DMS79 (cell line): Measurements from ENCODE around the gene CDH23.

Experiments
- DNase-seq: peaks from one replicate; lab custom pipeline; 2025; lab: John Stamatoyannopoulos, UW

CDH23 gene

DNA sequence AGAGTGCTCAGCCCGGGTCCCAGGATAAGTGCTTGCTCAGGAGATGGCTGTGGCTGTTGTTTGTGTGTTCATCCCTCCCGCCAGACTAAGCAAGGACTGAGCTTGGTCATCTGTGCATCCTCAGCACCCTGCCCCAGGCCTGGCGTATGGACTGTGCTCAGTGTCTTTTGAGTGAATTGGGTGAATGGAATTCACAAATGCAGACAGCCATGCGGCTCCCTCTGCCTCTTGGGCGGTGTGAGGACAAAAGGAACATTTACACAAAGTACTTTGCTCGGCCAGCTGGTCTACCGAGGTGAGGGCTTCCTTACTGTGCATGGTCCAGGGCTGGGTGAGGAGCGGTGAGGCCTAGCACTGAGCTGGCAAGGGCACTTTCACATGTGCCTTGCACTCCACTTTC lies 120.2 kb downstream of the CDH23 start:
- DNase-seq: no peak

DNA sequence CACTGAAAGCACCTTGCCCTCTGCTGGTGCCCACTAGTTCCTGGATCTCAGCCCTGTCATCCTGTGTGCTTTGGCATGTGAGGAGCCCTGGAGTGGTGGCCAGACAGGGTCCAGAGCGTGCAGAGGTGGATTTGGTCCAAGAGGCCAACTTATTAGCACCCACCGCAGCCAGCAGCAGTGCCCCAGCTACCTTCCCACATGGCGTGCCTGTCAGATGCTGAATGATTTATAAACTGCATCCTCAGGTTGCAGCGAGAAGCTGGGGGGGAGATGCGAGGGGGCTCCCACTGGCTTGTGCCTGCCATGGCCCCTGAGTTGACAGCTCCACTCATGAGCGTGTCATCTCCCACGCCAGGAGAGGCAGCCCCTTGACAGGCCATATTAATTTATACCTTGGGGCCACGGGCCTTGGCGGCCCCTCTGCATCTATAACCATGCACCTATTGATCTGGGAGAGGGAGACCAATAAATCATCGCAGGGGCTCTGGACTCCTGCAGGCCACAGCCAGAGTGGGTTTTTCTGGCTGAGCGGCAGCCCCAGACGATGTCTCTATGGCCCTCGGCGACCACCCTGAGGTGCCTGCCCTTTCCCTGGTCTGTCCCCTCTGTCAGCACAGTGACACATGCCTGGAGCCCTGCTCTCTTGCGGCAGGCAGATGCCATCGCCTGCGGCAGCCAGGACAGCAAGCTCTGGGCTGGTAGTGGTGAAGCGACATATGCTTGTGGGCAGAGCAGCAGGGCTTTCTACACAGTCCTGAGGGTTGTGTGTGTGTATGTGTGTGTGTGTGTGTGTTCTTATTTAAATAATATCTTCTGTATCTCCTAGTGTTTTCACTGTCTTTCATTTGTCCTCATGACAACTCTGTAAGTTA lies 120.8 kb downstream of the CDH23 start:
- DNase-seq: no peak

DNA sequence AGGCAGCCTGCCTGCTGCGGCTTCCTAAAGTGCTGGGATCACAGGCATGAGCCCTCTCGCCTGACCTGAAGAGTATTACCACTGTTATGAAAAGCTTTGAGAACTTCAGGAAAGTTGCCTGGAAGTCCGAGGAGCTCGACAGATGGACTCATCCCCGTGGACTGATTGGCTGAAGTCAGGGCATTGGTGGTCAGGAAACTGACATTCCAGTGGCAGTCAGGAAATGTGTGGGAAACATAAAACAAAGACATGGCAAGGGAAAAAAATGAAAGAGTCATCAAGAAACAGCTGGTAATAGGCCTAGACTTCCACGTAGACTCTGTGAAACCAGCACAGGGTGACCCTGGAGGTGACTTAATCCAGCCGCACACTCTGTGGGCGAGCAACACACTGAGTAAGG lies 123.3 kb downstream of the CDH23 start:
- no peak for DNase-seq

DNA sequence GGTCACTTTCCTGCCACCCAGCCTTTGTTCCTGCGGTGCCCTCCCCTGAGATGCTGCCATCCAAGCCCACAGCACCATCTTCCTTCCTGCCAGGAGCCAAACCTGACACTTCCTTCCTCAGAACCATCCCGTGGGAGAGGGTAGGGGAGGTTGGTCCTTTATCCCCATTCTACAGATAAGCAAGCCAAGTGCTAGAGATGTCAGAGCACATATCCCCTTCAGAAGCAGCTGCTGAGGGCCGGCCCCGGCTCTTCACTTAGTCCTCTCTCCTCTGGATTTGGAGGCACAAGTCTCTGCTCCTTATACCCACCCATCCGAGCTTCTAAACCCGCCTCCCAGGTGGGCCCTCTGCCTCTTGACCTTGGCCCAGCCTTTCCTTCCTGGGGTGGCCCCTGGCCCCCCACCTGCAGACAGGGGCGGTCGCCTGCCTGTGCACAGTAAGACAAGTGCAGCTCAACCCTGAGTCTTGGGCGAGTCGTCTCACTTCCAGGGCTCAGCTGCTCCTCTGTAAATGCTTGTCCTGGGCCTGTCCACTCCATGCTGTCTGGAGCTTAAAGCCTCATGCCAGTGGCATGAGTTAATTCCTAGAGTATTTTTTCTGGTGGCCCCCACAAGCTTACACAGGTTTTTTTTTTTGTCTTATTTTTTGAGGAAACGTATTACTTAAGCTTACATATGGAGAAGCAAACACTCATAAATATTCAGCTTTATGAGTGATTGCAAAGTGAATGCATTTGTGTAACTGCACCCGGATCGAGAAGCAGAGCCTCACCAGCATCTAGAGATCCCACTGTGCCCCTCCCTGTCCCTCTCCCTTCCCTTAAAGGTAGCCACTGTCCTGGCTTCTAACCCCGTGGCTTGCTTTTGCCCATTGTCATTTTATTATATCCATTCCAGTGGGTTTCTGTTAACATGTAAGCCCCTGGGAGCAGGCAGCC lies 125.1 kb downstream of the CDH23 start:
- DNase-seq: no peak

DNA sequence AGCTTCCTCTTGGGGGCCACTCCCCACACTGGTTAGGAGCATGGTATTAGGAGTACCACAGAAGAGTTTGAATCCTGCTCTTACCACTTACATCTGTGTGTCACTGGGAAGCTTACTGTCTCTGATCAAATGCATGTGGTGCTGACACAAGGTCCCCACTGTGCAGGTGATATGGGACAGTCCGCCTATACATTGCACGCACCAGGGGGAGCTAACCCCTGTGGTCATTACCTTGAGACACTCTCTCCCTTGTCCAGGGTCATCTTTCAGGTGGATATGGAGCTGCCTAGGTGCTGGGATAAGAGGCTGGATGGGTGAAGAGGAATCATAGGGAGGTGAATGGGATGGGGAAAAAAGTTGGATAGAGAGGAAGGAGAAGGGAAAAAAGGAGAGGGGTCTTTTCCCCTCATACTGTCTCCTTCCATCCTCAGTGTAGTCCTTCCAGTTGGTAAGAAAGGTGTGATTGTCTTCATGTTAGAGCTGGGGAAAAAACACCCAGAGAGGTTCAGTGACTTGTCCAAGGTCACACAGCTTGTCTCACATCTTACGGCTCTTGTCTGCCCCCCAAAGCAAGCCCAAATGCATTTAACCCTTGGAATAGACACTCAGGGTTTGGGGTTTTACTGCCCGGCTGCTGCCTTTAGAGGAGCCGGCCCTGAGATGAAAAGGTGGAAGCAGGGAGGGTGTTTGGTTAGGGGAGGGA lies 125.9 kb downstream of the CDH23 start:
- DNase-seq: no peak

DNA sequence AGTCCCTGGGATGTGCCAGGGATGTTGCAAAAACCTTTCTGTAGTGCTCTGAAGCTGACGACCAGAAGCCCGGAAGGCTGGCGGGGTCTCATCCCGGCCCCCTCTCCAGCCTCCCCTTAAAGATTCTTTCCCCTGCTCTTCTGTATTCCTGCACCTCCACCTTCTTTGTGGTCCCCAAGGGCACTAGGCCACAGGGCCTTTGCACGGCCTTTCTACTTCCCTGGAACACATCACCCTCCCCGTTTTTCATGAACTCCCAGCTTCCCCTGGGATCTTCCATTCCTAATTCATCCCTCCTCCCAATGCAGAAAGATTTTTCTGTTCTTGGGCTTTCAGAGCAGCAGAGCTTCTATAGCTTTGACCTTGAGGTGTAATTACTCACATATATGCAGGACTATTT lies 127.0 kb downstream of the CDH23 start:
- DNase-seq: no peak

DNA sequence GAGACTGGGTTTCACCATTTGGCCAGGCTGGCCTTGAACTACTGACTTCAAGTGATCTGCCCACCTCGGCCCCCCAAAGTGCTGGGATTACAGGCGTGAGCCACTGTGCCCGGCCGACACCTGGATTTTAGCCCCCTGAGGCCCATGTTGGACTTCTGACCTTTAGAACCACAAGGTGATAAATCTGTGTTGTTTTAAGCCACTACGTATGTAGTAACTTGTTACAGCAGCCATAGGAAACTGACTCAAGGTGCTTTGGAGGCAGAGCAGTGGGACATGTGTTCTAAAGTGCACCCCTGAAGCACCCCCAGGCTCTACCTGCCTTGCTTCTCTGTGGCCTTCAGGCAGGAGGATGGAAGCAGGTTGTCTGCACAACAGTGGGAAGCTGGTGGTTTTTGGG lies 128.4 kb downstream of the CDH23 start:
- no peak for DNase-seq

DNA sequence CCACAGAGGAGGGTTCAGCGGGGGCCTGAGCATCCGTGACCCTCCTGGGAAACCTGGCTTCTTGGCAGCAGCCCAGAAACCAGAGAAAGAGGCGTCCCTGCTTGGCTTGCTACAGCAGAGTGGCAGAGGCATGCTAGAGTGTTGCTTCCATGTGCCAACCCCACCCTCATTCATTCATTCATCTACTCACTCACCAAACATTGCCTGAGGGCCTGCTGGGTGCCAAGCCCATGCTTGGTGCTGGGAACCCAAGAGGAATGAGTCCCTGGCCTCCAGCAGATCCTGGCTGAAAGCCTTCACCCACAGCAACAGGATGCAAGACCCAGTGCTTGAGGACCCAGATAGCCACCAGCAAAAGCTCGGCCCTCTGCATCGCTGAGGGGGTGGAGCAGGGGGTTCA lies 129.0 kb downstream of the CDH23 start:
- DNase-seq: no peak

DNA sequence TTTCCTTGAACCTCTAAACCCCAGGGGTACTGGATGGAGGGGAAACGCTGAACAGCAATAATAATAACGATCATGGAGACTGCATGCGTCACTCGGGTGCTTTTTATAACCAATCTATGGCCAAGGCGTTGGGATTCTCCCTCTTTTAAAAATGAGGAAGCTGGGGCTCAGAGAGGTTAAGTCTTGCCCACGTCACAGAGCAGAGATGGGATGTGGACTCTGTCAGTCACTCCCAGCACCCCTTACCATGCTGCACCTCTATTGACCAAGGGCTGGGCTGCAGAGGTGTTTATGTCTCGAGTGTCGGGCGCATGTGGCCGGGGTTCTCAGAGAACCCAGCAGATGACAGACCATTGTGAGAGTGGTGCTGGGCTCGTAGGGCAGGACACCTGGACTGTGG lies 129.9 kb downstream of the CDH23 start:
- DNase-seq: no peak

DNA sequence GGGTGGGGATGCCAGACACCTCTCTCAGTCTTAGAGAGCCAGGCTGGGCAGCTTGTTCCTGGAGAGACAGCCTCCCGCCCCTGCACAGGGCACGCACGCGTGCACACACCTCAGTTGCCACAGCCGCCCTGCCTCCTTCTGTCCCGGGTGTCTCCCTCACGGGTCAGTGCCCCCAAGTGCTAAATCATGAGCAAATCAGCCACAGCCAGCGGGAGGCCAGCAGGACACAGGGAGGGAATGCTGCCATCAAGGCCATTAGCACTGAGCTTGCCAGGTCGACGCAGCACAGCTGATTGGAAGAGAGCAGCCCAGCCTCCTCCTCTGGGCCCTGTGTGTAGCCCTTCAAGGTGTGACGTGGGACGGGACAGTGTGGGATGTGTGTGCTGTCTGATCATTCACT lies 130.4 kb downstream of the CDH23 start:
- DNase-seq: no peak

DNA sequence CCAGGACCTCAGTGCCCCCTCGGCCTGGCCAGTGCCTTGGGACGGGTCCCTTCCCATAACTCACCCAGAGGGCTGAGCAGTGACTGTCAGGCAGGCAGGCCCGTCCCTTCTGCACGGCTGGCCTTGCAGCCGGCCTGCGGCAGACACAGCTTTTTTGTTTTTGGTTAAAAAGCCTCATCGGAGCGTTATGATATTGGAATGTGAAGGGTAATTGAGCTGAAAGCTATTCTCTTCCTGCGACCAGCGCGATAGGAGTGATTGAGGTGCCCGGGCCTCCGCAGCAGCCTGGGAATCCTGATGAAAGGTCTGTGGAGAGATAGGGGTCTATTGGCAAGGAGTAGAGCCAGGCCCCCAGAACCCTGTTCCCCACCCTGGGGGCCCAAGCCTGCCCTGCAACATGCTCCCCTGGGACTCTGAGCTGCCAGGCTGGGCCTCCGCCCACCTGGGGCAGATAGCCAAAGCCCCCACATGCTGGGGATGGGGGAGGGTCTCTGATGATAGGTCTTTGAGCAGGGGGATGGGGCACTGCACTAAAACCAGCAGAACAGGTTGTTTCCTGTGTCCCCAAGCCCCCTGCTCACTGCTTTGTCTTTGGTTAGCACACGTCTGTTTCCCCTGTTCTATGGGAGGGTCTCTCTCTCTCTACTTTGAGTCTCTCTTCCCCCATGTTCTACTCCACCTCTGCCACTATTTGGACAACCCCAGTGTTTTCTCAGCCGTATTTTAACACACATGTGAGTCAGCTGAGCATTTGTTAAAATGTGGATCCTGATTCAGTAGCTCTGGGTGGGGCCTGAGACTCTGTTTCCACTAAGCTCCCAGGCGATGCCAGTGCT lies 131.9 kb downstream of the CDH23 start:
- no peak for DNase-seq

DNA sequence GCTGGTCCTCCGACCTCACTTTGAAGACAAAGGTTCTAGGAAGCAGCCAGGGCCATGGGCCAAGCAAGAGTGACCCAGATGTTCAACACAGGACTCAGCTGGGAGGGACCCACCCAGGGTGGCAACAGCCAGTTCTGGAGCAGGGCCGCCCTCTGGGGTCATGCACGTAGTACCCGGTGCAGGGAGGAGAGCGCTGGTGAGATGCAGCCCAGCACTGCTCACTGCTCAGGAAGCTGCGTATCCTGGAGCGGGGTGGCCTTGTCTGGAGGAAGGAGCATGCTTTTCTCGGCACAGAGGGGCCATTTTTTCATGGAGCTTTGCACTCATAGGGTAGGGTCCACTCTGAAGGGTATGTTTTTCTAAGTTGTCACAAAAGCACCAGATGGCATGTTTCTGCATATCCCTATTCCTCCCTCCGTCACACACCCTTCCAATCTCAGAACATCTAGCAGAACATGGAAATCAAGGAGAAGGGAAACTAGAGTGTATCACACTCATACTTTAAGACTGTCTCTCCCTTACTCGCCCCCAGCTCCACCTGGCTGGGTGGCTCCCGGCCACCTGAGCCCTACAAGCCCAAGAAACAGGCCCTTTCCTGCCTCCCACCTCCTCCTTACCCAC lies 132.6 kb downstream of the CDH23 start:
- DNase-seq: no peak

DNA sequence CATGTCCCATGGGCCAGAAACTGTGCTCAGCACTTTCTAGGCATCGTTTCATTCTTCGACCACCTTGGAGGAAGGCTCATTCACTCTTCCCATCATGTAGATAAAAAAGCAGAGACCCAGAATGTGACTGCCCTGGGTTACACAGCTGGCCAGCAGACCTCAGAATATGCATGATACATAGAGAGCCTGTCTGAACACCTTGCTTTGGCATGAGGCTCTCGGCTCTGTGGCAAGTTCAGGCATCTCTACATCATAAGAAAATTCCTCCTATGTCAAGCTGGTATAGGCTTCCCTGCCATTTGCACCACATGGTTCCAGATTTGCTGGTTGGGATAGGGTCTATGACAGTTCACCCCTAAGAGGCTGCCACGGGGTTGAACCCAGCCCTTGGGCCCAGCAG lies 134.1 kb downstream of the CDH23 start:
- DNase-seq: no peak

DNA sequence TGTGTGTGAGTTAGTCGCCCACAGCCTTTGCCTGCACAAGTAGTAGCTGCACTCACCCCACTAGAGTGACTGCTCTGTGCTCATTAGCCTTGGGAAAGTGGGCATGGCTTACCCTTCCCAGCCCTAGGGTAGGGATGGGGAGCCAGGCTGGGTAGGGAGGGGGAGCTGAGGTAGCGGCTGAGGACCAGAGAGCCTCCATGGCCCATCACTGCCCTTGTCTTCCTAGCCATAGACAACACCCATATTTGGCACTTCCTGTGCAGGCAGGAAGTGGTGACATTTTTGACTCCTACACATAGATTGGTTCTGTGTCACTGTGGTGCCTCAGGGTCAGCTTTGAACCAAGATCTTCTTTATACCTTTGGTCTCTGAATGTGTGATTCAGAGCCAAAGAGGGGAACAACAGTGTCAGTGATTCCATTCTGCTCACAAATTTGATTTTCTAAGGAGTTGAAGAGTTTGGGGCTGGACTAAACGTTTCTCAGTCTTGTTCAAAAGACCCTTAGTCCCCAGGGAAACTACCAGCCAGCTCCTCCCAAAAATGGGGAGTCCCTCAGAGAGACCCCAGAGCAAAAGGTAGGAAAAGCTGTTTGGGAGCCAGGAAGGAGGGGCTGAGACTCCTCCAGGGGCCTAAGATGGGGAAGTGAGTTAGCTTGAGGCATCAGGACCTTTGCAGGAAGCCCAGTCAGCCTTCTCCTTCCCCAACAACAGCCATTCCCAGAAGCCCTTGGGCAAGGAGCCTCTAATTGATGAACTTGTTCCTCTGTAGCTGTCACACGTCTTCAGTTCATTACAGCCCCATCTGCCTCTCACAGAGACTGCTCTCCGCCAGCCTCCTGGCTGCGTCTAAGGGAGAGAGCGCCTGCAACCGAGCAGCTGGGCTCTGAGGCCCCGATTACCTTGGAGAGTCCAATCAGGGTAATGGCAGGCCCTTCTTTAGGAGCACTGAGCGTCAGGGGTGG lies 135.0 kb downstream of the CDH23 start:
- DNase-seq: no peak

DNA sequence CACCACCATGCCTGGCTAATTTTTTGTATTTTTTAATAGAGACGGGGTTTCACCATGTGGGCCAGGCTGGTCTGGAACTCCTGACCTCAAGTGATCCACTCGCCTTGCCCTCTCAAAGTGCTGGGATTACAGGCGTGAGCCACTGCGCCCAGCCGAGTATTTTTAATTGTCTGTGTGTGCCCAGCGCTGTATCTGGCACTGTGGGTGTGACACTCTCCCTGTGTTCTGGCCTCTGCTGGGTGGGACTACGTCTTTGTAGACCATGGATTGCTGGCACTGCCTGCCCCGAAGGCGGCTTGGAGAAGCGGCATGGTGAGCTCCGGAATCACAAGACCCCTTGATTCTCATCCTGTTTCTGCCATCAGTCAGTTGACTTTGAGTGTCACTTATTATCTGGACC lies 136.2 kb downstream of the CDH23 start:
- no peak for DNase-seq

DNA sequence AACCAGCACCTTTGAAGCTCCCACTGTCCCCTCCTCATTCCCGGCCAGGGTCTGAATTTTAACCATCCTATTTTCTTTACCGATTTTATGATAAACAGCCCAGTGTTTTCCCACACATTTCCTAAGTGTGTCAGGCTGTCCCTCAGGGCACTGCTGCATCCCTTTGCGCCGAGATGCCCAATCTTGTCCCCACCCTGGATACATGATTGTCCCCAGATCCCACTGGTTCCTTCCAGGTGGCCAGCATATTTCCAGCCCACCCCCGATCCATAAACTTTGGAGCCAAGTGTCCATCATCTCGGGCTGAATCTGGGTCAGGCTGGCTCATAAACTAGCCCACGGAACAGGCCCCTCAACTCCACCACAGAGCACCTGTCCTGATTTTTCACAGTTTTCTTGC lies 137.2 kb downstream of the CDH23 start:
- DNase-seq: no peak

DNA sequence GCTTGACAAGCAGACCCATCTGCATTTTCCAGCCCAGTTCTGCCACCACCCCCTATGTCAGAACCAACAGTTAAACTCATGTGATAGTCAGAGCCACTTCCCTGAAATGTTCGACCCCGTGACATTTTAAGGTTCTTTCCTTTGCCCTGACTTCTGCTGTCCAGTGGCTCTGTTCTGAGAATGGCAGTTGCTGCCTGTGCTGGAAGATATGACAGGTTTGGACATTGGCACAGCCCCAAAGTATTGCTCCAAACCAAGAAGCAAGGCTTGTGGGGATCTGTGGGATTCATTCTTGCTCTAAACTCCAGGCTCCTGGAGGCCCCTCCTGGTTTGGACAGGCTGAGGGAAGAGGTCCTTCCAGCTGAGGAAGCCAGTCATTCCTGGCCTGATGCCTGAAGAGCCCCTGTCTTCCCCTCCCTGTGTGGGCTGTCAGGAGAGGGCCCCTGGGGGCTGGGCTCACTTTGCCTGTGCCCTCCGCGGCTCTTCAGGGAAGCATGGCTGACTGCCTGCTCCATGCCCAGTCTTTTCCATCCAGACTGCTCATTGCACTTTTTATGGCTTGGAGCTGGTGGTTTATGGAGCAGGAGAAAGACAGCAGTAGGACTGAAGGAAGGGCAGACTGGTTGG lies 138.0 kb downstream of the CDH23 start:
- no peak for DNase-seq

DNA sequence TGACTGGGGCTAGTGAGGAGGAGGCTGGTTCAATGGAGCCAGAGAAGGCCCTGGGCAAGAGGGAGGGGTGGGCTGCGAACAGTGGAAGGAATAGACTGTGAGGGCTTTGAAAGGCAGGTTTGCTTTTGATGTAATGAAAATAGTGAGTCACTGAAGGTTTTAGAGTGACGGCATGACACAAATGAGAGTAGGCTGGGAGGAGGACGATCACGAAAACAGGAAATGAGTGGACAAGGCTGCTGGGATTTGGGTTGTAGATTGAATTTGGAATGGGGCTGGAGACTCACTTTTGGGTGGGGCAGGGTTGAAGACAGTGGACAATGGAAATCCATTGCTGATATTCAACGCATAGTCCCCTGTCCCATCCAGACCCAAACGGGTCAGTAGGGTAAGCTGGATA lies 139.6 kb downstream of the CDH23 start:
- no peak for DNase-seq

DNA sequence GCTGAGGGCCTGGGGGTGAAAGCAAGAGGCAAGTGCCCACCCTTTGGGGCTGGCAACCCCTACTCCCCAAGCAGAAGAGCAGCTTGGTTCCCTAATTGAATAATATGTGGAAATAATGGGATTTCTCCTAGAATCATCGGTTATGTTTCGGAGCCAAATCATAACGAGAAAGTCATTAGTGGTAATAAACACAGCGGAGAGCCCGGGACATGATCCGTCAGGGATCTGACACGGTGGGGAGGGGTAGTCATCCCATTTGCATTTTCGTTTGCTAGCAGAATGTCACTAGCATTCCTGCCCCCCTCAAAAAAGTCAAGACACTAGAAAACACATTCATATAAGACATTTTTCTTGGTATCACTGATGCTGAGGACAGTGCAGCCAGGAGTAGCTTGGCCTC lies 140.4 kb downstream of the CDH23 start:
- no peak for DNase-seq

DNA sequence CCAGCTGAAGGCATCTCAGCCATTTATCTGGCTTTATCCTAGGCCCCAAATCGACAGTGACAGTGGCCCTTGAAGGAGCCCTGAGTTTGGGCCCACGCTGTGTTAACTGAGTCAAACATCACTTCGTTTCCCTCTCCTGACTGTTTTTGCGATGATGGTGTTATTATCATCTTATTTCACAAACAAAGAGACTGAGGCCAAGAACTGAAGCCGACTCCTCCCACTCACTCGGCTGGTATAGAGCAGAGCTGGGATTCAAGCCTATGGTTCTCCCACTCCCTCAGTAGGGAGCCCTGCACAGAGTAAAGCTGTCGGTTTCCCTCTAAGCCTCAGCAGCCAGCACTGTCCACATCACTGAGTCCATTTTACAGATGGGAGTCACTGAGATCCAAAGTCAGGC lies 141.0 kb downstream of the CDH23 start:
- DNase-seq: no peak
